ENCODE data around the gene GNGT2. TPM values are rescaled to one million over a fixed set of nuclear protein-coding genes. Genes with fewer than 3 reads are reported as not detected.

The GNGT2 gene
- polyA plus RNA-seq, 1 donor from 2014 or later = not detected

DNA sequence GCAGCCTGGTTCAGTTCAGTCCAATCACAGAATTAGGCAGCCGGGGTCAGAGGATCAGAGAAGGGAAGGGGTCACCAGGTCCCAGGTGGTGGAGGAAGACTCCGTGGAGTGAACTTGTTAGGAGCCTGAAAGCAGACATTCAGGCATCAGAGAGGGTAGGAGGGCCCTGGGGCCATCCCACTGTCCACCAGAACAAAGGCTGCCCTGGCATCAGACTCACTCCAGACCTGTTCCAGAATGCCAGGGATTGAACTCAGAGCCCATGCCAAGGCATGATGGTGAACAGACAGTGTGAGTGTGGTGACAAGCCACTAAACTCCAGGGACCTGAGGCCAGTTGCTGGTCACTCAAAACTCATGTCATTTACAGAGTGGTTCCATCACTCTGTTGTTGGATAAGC lies 40.2 kb downstream of the GNGT2 start:
- Histone ChIP-seq H3F3A (ENCODE audit: insufficient read depth, low read length, poor library complexity, severe bottlenecking) (no peaks in the 10 kb centered on the region), H4K20me1 (ENCODE audit: insufficient read depth) (no peaks in the 10 kb centered on the region), H3K27ac (ENCODE audit: low read length) (no peak overlapping the region), H3K9me2 (ENCODE audit: insufficient read depth, low read length) (no peaks in the 10 kb centered on the region), H3K4me2 (ENCODE audit: low read length) (no peak overlapping the region), H2AFZ (ENCODE audit: low read depth, low read length) (no peak overlapping the region), H3K9me3 (ENCODE audit: low read length) (no peaks in the 10 kb centered on the region), H3K79me2 (replicated peaks; ENCODE audit: insufficient read depth, low read length) (no peaks in the 10 kb centered on the region), H3K36me3 (ENCODE audit: insufficient read depth, low read length) (no peaks in the 10 kb centered on the region), H3K9ac (ENCODE audit: low read length) (no peak overlapping the region), H3K27me3 (ENCODE audit: insufficient read depth, low read depth, low read length) (no peaks in the 10 kb centered on the region), H3K4me3 (ENCODE audit: low read length) (no peak overlapping the region)
- TF ChIP-seq TAF1 (IDR thresholded peaks at IDR 0.05; ENCODE audit: low read depth) = no peak
- TF ChIP-seq SMC3 (conservative IDR thresholded peaks at IDR 0.05; ENCODE audit: poor library complexity) = no peak
- TF ChIP-seq EP300 (conservative IDR thresholded peaks at IDR 0.05; ENCODE audit: poor library complexity, severe bottlenecking) = no peak
- TF ChIP-seq POLR2AphosphoS5 (IDR thresholded peaks at IDR 0.05) = no peak
- TF ChIP-seq, protein P1, sequence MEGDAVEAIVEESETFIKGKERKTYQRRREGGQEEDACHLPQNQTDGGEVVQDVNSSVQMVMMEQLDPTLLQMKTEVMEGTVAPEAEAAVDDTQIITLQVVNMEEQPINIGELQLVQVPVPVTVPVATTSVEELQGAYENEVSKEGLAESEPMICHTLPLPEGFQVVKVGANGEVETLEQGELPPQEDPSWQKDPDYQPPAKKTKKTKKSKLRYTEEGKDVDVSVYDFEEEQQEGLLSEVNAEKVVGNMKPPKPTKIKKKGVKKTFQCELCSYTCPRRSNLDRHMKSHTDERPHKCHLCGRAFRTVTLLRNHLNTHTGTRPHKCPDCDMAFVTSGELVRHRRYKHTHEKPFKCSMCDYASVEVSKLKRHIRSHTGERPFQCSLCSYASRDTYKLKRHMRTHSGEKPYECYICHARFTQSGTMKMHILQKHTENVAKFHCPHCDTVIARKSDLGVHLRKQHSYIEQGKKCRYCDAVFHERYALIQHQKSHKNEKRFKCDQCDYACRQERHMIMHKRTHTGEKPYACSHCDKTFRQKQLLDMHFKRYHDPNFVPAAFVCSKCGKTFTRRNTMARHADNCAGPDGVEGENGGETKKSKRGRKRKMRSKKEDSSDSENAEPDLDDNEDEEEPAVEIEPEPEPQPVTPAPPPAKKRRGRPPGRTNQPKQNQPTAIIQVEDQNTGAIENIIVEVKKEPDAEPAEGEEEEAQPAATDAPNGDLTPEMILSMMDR (IDR thresholded peaks at IDR 0.05; ENCODE audit: poor library complexity, severe bottlenecking) = no peak
- TF ChIP-seq, protein P2, sequence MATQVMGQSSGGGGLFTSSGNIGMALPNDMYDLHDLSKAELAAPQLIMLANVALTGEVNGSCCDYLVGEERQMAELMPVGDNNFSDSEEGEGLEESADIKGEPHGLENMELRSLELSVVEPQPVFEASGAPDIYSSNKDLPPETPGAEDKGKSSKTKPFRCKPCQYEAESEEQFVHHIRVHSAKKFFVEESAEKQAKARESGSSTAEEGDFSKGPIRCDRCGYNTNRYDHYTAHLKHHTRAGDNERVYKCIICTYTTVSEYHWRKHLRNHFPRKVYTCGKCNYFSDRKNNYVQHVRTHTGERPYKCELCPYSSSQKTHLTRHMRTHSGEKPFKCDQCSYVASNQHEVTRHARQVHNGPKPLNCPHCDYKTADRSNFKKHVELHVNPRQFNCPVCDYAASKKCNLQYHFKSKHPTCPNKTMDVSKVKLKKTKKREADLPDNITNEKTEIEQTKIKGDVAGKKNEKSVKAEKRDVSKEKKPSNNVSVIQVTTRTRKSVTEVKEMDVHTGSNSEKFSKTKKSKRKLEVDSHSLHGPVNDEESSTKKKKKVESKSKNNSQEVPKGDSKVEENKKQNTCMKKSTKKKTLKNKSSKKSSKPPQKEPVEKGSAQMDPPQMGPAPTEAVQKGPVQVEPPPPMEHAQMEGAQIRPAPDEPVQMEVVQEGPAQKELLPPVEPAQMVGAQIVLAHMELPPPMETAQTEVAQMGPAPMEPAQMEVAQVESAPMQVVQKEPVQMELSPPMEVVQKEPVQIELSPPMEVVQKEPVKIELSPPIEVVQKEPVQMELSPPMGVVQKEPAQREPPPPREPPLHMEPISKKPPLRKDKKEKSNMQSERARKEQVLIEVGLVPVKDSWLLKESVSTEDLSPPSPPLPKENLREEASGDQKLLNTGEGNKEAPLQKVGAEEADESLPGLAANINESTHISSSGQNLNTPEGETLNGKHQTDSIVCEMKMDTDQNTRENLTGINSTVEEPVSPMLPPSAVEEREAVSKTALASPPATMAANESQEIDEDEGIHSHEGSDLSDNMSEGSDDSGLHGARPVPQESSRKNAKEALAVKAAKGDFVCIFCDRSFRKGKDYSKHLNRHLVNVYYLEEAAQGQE (IDR thresholded peaks at IDR 0.05; ENCODE audit: borderline replicate concordance) = no peak
- no peak for TF ChIP-seq EZH2 (IDR thresholded peaks at IDR 0.05; ENCODE audit: borderline replicate concordance, insufficient read depth, low read length, poor library complexity, severe bottlenecking)
- no peak for TF ChIP-seq MXI1 (conservative IDR thresholded peaks at IDR 0.05; ENCODE audit: poor library complexity, severe bottlenecking)
- TF ChIP-seq RAD21 (conservative IDR thresholded peaks at IDR 0.05) = no peak

- Histone ChIP-seq H4K20me1 (ENCODE audit: insufficient read depth) (no peaks in the 10 kb centered on the region), H3K27ac (ENCODE audit: low read length) (no peak overlapping the region), H3K9ac (ENCODE audit: low read length) (no peak overlapping the region), H3K9me2 (ENCODE audit: insufficient read depth, low read length) (no peaks in the 10 kb centered on the region), H3K4me2 (ENCODE audit: low read length) (no peak overlapping the region), H3K27me3 (ENCODE audit: insufficient read depth, low read depth, low read length) (no peaks in the 10 kb centered on the region), H3K4me3 (ENCODE audit: low read length) (no peak overlapping the region), H2AFZ (ENCODE audit: low read depth, low read length) (no peak overlapping the region), H3K9me3 (ENCODE audit: low read length) (no peaks in the 10 kb centered on the region), H3F3A (ENCODE audit: insufficient read depth, low read length, poor library complexity, severe bottlenecking) (no peaks in the 10 kb centered on the region), H3K36me3 (ENCODE audit: insufficient read depth, low read length) (no peaks in the 10 kb centered on the region), H3K79me2 (replicated peaks; ENCODE audit: insufficient read depth, low read length) (no peaks in the 10 kb centered on the region)
- TF ChIP-seq, protein P2 (IDR thresholded peaks at IDR 0.05; ENCODE audit: borderline replicate concordance) = no peak
- TF ChIP-seq SMC3 (conservative IDR thresholded peaks at IDR 0.05; ENCODE audit: poor library complexity) = no peak
- TF ChIP-seq POLR2AphosphoS5 (IDR thresholded peaks at IDR 0.05) = no peak
- no peak for TF ChIP-seq EZH2 (IDR thresholded peaks at IDR 0.05; ENCODE audit: borderline replicate concordance, insufficient read depth, low read length, poor library complexity, severe bottlenecking)
- TF ChIP-seq, protein P1 (IDR thresholded peaks at IDR 0.05; ENCODE audit: poor library complexity, severe bottlenecking) = no peak
- TF ChIP-seq EP300 (conservative IDR thresholded peaks at IDR 0.05; ENCODE audit: poor library complexity, severe bottlenecking) = no peak
- no peak for TF ChIP-seq RAD21 (conservative IDR thresholded peaks at IDR 0.05)
- no peak for TF ChIP-seq TAF1 (IDR thresholded peaks at IDR 0.05; ENCODE audit: low read depth)
- no peak for TF ChIP-seq MXI1 (conservative IDR thresholded peaks at IDR 0.05; ENCODE audit: poor library complexity, severe bottlenecking)
These were observed 41.7 kb downstream of the GNGT2 start for GRCh38 chr17:49168706-49169105.

All from neural cell (in vitro differentiated cells).